ENCODE measurements around the gene TNS1. TPM values are rescaled to one million over a fixed set of nuclear protein-coding genes. Genes with fewer than 3 reads are reported as not detected.
"Not testable (repeated sequence)": the region's sequence is repeated elsewhere in the genome, so short reads cannot be mapped to it uniquely, and the experiment has no call there.

TNS1 gene
- total RNA-seq, 1 donor = 116 TPM

DNA sequence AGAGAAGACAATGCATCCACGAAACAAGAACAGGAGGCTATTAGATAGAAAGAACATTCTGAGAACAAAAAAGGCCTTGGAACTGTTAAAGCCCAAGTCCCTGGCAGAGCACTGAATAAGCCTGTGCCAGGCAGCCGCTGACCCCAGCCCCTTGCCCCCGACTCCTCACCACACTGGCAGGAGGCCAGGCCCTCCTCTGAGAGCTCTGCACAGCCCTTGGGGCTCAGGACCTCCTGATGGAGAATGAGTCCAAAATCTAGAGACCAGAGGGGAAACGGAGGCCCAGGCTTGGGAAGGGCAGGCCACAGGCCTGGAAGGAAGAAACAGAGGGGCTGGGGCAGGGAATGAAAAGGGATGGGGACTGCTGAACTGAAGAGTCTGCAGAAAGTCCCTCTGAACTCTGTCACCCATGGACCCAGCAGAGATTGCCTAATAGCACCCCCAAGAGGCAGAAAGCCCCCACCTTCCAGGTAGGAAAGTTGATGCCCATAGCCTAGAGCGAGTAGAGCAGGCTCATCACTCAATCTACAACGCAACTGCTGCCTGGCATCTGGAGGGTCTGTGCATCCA lies 18.3 kb upstream of the TNS1 start:
- DNase-seq (ENCODE audit: low read depth) = no peak

DNA sequence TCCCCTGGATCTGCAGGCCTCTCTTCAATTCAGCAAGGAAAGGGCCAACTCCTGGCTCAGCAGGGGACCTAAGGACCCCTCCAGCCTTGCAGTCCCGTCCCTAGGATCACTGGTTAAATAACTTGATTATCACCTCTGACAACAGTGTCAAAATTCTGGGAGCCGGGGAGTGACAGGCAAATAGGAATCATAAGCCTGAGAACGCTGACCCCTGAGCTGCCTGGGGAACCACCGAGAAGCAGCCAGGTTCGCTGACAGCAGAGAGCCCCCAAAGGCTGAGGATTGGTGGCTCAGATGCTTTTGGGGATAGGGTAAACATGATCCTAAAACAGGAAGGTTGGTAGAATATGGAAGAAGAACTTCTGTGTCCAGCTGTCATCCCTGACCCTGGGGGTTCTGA lies 17.5 kb upstream of the TNS1 start:
- H3K4me3 ChIP-seq (ENCODE audit: low read depth, low read length) = no peak overlapping the region
- no peak for DNase-seq (ENCODE audit: low read depth)
- TF ChIP-seq, protein P1, sequence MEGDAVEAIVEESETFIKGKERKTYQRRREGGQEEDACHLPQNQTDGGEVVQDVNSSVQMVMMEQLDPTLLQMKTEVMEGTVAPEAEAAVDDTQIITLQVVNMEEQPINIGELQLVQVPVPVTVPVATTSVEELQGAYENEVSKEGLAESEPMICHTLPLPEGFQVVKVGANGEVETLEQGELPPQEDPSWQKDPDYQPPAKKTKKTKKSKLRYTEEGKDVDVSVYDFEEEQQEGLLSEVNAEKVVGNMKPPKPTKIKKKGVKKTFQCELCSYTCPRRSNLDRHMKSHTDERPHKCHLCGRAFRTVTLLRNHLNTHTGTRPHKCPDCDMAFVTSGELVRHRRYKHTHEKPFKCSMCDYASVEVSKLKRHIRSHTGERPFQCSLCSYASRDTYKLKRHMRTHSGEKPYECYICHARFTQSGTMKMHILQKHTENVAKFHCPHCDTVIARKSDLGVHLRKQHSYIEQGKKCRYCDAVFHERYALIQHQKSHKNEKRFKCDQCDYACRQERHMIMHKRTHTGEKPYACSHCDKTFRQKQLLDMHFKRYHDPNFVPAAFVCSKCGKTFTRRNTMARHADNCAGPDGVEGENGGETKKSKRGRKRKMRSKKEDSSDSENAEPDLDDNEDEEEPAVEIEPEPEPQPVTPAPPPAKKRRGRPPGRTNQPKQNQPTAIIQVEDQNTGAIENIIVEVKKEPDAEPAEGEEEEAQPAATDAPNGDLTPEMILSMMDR (IDR thresholded peaks at IDR 0.05; ENCODE audit: insufficient read depth, low read length) = no peak

More for the DNA sequence above, 18.3 kb upstream of the TNS1 start:
- TF ChIP-seq, protein P1 (IDR thresholded peaks at IDR 0.05; ENCODE audit: insufficient read depth, low read length) = no peak
- no peak overlapping the region for H3K4me3 ChIP-seq (ENCODE audit: low read depth, low read length)

DNA sequence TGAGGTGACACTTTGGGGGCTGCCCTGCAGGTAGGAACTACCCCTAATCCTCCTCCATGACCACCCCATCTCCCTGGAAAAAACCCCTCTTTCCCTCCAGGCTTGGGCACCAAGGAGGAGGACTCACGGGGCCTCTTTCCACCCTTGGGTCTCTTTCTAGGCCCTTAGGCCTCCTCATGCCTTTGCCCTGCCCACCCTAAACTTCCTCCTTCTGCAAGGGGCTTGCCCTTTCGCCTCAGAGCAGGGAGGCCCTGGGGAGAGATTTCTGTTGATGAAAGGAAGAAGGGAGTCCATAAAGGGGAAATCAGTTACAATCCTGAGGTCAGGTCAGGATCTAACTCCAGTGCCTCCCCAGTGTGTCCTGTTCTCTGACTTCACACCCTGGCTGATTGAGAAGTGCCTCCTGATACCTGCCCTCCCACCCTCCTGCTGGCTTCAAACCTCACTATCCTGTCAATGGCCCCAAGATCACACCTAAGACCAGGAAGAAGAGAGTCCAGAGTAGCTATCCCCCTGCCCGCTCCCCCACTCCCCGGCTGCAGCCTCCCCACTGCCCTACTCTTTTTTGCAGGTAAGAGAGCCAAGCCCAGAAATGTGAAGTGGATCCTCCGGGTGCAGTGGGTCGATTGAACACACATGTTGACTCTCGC lies 16.7 kb upstream of the TNS1 start:
- H3K4me3 ChIP-seq (ENCODE audit: low read depth, low read length) = no peak overlapping the region
- no peak for DNase-seq (ENCODE audit: low read depth)
- TF ChIP-seq, protein P1 (IDR thresholded peaks at IDR 0.05; ENCODE audit: insufficient read depth, low read length) = no peak

DNA sequence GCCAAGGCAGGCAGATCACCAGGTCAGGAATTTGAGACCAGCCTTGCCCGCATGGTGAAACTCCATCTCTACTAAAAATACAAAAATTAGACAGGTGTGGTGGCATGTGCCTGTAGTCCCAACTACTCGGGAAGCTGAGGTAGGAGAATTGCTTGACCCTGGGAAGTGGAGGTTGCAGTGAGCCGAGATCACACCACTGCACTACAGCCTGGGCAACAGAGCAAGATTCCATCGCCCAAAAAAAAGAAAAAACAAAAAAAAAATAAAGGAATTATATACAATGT lies 16.0 kb upstream of the TNS1 start:
- H3K4me3 ChIP-seq (ENCODE audit: low read depth, low read length); DNase-seq (ENCODE audit: low read depth): not testable (repeated sequence)

DNA sequence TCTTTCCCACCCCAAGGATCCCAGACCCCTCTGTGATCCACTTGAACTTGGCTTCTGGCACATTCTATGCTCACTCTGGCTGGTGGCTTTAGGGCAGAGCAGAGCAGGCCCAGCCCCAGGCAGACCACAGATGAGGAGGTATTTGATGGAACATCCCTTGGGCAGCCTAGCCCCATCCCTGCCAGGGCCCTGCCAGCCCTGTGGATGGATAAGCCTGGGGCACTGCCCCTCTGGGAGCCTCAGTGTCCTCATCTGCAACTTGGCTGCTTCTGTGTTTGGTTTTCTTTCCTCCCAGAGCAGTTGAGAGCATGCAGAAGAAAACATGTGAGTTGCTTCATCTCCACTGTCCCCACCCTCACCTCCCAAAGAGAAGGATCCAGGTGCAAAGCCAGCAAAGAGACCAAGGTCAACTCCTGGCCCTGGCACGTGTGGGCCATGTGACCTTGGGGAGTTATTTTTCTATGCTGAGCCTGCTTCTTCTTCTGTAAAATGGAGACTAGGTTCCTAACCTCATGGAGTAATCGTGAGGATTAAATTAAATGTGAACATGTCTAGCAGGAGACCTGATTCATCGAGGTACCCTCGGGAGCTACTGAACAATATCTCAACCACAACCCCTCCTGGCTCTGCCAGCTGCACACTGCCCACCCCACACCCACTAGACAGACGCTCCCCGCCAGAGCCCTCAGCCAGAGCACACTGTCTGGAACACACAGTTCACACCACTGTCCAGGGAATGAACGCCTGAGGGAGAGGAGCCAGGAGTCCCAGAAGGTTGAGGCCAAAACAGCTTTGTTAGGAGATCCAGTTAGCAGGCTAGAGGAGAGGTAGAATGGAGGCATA lies 14.6 kb upstream of the TNS1 start:
- TF ChIP-seq, protein P1 (IDR thresholded peaks at IDR 0.05; ENCODE audit: insufficient read depth, low read length) = no peak
- DNase-seq (ENCODE audit: low read depth) = no peak
- H3K4me3 ChIP-seq (ENCODE audit: low read depth, low read length) = no peak overlapping the region

DNA sequence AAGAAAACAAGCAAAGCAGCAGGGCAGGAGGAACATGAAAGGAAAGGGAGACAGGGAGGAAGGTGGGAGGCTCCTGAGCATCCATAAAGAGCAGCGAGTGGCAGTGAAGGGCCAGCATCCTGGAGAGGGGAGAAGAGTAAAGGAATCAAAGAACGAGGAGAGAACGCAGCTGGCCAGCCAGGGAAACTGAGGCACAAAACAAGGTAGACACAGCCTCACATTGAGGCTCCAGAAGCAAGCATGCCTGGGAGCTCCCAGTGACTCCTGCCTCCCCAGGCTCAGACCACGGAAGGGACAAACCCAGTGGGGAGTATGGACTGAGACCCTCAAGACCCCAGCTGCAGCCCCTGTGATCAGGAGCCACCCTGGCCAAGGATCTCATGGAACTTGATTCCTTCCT lies 14.0 kb upstream of the TNS1 start:
- no peak overlapping the region for H3K4me3 ChIP-seq (ENCODE audit: low read depth, low read length)
- TF ChIP-seq, protein P1 (IDR thresholded peaks at IDR 0.05; ENCODE audit: insufficient read depth, low read length) = no peak
- DNase-seq (ENCODE audit: low read depth) = no peak

Measured in fibroblast of the aortic adventitia (primary cell).